Measurements from ENCODE around the gene FMO5.
"Not testable (repeated sequence)": the region's sequence is repeated elsewhere in the genome, so short reads cannot be mapped to it uniquely, and the experiment has no call there.

FMO5 gene

GRCh38 chr1:147204080-147204479, 21.1 kb downstream of the FMO5 start:
- no peak for DNase-seq

DNA sequence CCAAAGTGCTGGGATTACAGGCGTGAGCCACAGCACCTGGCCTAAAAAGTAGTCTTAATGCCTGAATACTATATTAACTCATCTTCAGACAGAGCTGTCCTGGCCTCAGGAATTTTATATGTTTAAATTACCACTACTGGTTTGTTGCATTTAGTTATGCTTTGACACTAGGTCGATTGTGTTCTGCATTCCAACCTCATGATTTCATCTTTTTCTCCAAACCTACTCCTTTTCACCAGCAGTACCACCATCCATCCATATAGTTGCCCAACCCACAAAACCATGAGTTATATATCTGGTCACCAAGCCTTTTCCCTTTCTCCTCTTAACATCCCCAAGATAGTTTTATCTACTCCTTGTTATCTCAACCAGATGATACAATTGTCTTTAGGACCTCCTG, 22.6 kb downstream of the FMO5 start:
- DNase-seq = no peak

DNA sequence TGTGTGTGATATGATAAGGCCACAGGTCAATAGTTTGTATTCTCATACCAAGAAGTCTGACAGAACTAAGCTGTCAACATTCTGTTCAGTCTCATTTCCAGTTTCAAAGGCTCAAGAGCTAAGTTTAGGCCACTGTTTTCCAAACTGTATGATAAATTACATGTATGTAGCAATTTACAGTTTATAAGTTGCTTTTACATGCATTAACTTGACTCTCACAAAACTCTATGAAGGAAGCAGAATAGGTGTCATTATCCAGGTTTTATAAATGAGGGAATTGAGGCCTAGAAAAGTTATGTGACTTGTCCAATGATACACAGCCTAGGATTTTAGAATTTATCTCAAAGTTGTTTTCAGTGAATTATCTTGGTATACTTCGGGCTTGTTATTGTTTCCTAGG, 23.4 kb downstream of the FMO5 start:
- no peak for DNase-seq

DNA sequence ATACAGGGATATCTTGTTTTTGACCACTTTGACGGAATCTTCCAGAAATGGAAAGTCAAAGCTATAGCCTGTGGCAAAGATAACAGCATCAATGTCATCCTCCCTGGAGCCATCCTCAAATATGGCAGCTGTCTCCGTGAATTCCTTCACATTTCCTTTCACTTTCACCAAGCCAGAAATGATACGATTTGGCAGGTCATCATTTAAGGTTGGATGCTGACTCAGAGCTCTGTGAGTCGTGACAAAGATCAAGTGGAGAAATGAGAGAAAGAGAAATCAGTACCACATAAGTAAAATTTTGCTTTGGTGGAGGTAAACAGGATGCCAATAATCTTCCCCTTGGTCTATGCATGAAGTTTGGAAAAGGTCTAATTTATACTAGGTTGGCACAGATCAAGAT, 23.9 kb downstream of the FMO5 start:
- no peak for DNase-seq

DNA sequence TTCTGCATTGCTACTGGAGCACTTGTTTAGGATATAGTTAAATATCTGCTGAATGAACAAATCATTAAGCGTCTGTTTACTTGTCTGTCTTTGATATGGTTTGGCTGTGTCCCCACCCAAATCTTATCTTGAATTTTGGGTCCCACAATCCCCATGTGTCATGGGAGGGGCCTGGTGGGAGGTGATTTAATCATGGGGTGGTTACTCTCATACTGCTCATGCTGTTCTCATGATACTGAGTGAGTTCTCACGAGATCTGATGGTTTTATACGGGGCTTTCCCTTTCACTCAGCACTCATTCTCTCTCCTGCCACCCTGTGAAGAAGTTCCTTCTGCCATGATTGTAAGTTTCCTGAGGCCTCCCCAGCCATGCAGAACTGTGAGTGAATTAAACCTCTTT, 27.8 kb downstream of the FMO5 start:
- not testable (repeated sequence) for DNase-seq

- DNase-seq = no peak
Observed at GRCh38 chr1:147189514-147189913, 35.6 kb downstream of the FMO5 start.

DNA sequence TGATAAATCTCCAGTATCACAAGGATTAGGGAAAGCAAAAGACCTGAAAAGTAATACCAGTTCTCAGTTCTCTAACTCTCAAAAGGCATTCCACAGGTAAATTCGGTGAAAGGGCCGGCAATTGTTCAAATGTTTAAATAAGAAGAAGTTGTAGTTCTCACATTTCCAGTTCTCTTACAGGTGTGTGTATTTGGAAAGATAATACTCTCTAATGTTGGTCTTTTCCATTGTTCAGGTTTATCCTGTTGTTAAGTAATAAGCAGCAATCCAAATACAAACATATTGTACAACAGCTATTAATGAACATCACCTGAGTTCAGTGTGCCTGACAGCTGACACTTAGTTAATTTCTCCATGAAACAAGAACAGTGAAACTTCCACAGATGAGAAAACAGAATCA, 39.7 kb downstream of the FMO5 start:
- no peak for DNase-seq

DNA sequence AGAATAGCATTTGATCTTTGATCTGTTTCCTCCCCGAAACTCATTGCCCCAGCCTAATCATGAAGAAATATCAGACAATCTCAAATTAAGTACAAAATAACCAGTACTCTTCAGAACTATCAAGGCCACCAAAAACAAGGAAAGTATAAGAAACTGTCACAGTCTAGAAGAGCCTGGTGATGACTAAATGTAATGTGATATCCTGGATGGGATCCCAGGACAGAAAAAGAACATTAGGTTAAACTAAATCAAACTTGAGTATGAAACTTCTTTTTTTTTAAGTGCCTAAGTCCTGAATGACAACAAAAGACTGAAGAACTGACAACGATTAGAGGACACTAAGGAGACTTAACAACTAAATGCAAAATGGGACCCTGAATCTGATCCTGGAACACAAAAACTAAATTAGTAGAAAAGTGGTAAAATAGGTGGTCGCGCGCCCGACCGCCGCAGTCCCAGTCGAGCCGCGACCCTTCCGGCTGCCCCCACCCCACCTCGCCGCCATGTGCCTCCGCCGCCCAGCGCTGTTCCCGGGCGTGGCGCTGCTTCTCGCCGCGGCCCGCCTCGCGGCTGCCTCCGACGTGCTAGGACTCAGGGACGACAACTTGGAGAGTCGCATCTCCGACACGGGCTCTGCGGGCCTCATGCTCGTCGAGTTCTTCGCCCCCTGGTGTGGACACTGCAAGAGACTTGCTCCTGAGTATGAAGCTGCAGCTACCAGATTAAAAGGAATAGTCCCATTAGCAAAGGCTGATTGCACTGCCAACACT, 47.3 kb downstream of the FMO5 start:
- no peak for DNase-seq

GRCh38 chr1:147172168-147173016, 52.7 kb downstream of the FMO5 start, which contains the start of gene PRKAB2:
Gene PRKAB2 (minus strand): TSS chr1:147172470. CDS start chr1:147172144, 326 bp downstream.
- DNase-seq = peak; percentile 98

GRCh38 chr1:147171399-147172167, 53.6 kb downstream of the FMO5 start:
- DNase-seq = no peak

- no peak for DNase-seq
Observed at GRCh38 chr1:147169840-147170674, 55.1 kb downstream of the FMO5 start.

- no peak for DNase-seq
Observed at GRCh38 chr1:147169171-147169570, 56.0 kb downstream of the FMO5 start.

GRCh38 chr1:147168626-147169058, 56.5 kb downstream of the FMO5 start:
- DNase-seq = no peak

DNA sequence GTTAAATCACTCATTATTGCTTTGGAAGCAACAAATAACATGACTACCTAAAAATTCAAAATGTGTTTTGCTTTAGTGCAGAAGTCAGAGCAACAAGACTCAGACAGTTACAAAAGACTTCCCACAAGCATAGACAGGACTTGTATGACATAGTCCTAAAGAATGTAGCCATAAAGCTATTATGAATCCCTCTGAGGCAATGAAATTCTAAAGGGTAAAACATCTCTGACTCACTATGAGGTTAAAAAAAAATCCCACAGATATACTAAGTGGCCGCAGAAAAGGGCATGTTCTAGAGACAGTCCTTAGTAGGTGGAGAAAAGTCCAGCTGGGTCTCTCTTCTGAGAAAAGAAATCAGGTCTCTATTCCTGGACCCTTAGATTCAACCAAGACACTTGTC, 57.8 kb downstream of the FMO5 start:
- no peak for DNase-seq

DNA sequence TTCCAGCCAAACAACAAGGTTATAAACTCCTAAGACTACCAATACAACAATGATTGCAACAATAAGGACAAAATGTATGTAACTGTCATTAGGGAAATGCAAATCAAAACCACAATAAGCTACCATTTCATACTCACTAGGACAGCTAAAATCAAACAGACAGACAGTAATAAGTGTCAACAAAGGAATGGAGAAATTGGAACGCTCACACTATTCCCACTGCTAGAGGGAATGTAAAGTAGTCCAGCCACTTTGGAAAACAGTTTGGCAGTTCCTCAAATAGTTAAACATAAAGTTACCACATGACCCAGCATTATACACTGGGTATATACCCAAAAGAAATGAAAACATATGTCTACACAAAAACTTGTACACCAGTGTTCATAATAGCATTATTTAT, 62.1 kb downstream of the FMO5 start:
- no peak for DNase-seq

- DNase-seq = no peak
Observed at GRCh38 chr1:147162093-147162492, 63.0 kb downstream of the FMO5 start.

DNA sequence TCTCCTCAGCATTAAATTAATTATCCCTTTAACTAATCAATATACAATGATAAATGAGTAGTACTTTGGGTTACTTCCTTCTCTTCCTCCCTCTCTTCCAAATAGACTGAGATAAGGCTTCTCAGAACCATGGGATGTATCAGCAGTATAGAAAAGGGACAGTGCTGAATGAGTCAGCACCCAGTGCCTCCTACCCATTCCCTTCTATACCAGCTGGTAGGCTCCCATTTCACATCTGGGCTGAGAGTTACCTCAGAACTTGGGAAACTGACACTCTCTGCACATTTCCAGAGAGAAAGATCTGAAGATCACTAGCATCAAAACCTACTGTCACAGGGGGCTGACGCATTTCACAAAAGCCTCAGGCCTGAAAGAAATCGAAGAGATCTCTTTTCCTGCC, 68.0 kb downstream of the FMO5 start:
- DNase-seq = not testable (repeated sequence)

- no peak for DNase-seq
Observed at GRCh38 chr1:147156642-147157041, 68.5 kb downstream of the FMO5 start.

GRCh38 chr1:147152772-147153171, 72.4 kb downstream of the FMO5 start:
- DNase-seq = no peak

DNA sequence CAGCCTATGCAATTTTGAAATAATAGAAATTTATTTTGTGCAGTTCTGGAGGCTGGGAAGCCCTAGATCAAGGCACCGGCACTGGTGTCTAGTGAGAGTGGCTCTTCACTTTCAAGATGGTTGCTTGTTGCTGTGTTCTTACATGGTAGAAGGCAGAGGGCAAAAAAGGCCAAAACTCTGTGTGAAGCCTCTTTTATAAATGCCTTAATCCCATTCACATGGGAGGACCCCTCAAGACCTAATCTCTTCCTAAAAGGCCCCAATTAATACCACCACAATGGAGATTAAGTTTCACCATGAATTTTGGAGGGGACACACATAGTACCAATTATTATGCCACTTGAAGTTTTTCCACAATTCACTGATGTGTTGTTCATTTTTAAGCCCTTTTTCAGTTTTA, 73.9 kb downstream of the FMO5 start:
- no peak for DNase-seq

DNA sequence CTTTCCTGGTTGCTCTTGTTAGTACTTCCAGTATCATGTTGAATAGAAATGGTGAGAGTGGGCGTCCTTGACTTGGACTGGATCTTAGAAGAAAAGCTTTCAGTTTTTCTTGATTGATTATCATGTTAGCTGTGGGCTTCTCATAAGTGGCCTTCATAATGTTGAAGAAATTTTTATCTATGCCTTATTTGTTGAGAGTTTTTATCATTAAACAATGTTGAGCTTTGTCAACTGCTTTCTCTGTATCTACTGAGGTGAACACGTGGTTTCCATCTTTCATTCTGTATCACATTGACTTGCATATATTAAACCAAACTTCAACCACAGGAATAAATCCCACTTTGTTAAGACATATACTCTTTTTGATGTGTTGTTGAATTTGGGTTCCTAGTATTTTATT, 82.3 kb downstream of the FMO5 start:
- DNase-seq = no peak

All from SHP77 treated with DMSO at 0.1 percent for 48 hours (cell line).